Activated B cell treated with CpG ODN at 0.5 μM for 24 hours (primary cell): ENCODE measurements around the gene ATP8A2. TPM values are rescaled to one million over a fixed set of nuclear protein-coding genes. Genes with fewer than 3 reads are reported as not detected.

ENCODE experiments used
- ATAC-seq: fragments of 200-7000 bp; cut with Tn5 transposase; one replicate; pipeline ENCODE4 v1.10.0; 2021; ENCODE audit warnings: low read depth, mild to moderate bottlenecking, moderate library complexity
- CTCF ChIA-PET: fragments of 350-600 bp; sonication (Branson Sonifier 250); formaldehyde crosslinking; loops from one replicate; lab custom pipeline; 2021; ENCODE audit warnings: antibody characterized with exemption; lab: Charles Lee
- POLR2A ChIA-PET: fragments of 350-600 bp; sonication (Branson Sonifier 250); formaldehyde crosslinking; loops from one replicate; lab custom pipeline; 2021; ENCODE audit warnings: antibody characterized with exemption; lab: Charles Lee
- DNase-seq: peaks from one replicate; pipeline ENCODE4 v3.0.0; 2022
- H3K27ac Mint-ChIP-seq: one replicate; pipeline ENCODE4 v1.8.0; 2020; ENCODE audit warnings: mixed read lengths
- H3K27me3 Mint-ChIP-seq: one replicate; pipeline ENCODE4 v1.8.0; 2021; ENCODE audit warnings: mixed read lengths
- H3K36me3 Mint-ChIP-seq: one replicate; pipeline ENCODE4 v1.8.0; 2021; ENCODE audit warnings: low read depth, mixed read lengths
- H3K4me1 Mint-ChIP-seq: one replicate; pipeline ENCODE4 v1.8.0; 2021; ENCODE audit warnings: mixed read lengths
- H3K4me3 Mint-ChIP-seq: one replicate; pipeline ENCODE4 v1.8.0; 2020; ENCODE audit warnings: mild to moderate bottlenecking, mixed read lengths
- H3K9me3 Mint-ChIP-seq: one replicate; pipeline ENCODE4 v1.8.0; 2020; ENCODE audit warnings: mixed read lengths
- intact Hi-C: fragments of 100-400 bp; cut with micrococcal nuclease; formaldehyde crosslinking; loops from one replicate; pipeline ENCODE4 v1.15.1; 2024
- total RNA-seq: library from RNA; stranded (reverse); gene quantifications from 2 replicates; pipeline ENCODE4 v1.2.3, GENCODE V29; 2022
- TF ChIP-seq, protein P1 (sequence below): fragments of 200-600 bp; IDR thresholded peaks from one replicate; pipeline ENCODE4 v1.8.0; 2022; ENCODE audit warnings: antibody characterized with exemption, mild to moderate bottlenecking

The ATP8A2 gene
- total RNA-seq, 1 donor from 2014 or later = not detected

DNA sequence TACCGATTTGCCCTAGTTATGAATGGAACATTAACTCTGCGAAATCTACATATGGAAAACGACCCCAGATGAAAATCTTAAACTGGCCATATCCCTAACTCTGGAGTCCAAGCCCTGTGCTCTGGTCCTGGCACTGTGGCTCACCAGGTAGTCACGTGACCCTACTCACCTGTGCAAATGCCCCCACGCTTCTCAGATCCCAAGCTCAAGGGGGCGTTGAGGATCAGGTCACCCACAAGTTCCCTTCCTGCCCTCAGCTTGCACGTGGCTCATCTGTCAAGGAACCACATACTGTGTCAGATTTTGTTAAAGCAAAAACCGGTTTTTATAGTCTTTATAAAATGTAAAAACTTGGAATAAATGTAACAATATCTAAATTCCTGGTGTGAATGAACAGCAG, 356.0 kb downstream of the ATP8A2 start:
- Mint-ChIP-seq H3K36me3 (no peaks in the 10 kb centered on the region), H3K27me3 (peaks cover 10% of the 10 kb centered on the region), H3K27ac (no peak overlapping the region), H3K4me3 (no peak overlapping the region), H3K9me3 (no peaks in the 10 kb centered on the region), H3K4me1 (no peaks in the 10 kb centered on the region)
- intact Hi-C loops = no loop called here
- ATAC-seq = no peak
- TF ChIP-seq, protein P1, sequence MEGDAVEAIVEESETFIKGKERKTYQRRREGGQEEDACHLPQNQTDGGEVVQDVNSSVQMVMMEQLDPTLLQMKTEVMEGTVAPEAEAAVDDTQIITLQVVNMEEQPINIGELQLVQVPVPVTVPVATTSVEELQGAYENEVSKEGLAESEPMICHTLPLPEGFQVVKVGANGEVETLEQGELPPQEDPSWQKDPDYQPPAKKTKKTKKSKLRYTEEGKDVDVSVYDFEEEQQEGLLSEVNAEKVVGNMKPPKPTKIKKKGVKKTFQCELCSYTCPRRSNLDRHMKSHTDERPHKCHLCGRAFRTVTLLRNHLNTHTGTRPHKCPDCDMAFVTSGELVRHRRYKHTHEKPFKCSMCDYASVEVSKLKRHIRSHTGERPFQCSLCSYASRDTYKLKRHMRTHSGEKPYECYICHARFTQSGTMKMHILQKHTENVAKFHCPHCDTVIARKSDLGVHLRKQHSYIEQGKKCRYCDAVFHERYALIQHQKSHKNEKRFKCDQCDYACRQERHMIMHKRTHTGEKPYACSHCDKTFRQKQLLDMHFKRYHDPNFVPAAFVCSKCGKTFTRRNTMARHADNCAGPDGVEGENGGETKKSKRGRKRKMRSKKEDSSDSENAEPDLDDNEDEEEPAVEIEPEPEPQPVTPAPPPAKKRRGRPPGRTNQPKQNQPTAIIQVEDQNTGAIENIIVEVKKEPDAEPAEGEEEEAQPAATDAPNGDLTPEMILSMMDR = no peak
- DNase-seq = no peak
- CTCF ChIA-PET = no interaction called here
- POLR2A ChIA-PET = no interaction called here

DNA sequence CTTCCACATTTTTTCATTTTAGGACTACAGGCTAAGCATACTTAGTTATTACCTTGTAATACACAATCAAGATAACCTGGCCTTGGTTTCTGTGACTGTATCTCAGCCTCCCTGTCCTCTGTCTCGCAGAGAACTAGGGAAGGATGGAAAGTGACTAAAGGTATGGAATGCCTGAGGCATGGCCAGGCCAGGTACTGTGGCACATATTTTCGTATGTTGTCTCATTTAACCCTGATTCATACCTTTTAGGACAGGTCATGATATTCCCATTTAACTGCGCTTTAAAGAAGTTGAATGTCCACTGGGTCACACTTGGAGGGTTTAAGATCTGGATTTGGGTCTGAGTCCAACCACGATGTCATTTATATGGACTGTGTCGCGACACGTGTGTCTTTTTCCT, 357.4 kb downstream of the ATP8A2 start:
- Mint-ChIP-seq H3K36me3 (no peaks in the 10 kb centered on the region), H3K9me3 (no peaks in the 10 kb centered on the region), H3K4me3 (no peak overlapping the region), H3K27me3 (peaks cover 4% of the 10 kb centered on the region), H3K27ac (no peak overlapping the region), H3K4me1 (no peaks in the 10 kb centered on the region)
- no peak for ATAC-seq
- DNase-seq = no peak
- intact Hi-C loops = no loop called here
- CTCF ChIA-PET = no interaction called here
- POLR2A ChIA-PET = no interaction called here
- TF ChIP-seq, protein P1 = no peak

DNA sequence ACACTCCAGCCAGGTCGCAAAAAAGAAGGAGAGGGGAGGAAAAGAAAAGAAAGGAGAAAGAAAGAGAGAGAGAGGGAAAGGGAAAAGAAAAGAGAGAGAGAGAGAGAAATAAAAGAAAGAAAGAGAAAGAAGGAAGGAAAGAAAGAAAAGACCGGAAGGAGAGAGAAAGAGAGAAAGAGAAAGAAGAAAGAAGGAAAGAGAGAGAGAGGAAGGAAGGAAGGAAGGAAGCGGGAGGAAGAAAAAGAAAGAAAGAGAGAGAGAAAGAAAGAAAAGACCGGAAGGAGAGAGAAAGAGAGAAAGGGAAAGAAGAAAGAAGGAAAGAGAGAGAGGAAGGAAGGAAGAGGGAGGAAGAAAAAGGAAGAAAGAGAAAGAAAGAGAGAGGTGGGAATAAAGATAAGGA, 359.3 kb downstream of the ATP8A2 start:
- TF ChIP-seq, protein P1 = no peak
- ChIA-PET POLR2A (no interaction called here), CTCF (no interaction called here)
- H3K4me3 Mint-ChIP-seq = no peak overlapping the region
- intact Hi-C loops = no loop called here
- H3K36me3 Mint-ChIP-seq = no peaks in the 10 kb centered on the region
- no peaks in the 10 kb centered on the region for H3K9me3 Mint-ChIP-seq
- no peak overlapping the region for H3K27ac Mint-ChIP-seq
- DNase-seq (no peak), ATAC-seq (no peak)
- peaks cover 4% of the 10 kb centered on the region for H3K27me3 Mint-ChIP-seq
- H3K4me1 Mint-ChIP-seq = no peaks in the 10 kb centered on the region

DNA sequence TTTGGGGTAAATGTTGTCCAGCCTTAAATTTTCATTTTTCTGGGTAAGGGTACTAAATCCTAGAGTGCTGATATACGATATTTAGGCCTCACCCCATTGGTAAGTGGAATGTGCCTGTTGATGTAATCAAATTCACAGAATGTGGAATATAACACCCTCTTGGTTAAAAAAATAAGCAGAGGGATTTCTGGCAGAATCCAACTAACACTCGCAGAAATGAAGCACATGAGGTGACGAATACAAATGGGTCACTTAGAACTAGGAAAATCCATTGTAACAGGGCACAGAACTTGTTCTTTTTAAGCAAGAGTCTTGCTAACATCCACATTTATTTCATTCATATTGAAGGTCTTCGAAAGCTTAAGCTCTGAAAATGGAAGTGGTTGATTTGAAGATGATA, 359.8 kb downstream of the ATP8A2 start:
- Mint-ChIP-seq H3K27ac (no peak overlapping the region), H3K4me1 (no peaks in the 10 kb centered on the region), H3K9me3 (no peaks in the 10 kb centered on the region), H3K27me3 (peaks cover 4% of the 10 kb centered on the region), H3K4me3 (no peak overlapping the region), H3K36me3 (no peaks in the 10 kb centered on the region)
- no peak for ATAC-seq
- POLR2A ChIA-PET = no interaction called here
- TF ChIP-seq, protein P1 = no peak
- intact Hi-C loops = no loop called here
- no peak for DNase-seq
- CTCF ChIA-PET = no interaction called here

DNA sequence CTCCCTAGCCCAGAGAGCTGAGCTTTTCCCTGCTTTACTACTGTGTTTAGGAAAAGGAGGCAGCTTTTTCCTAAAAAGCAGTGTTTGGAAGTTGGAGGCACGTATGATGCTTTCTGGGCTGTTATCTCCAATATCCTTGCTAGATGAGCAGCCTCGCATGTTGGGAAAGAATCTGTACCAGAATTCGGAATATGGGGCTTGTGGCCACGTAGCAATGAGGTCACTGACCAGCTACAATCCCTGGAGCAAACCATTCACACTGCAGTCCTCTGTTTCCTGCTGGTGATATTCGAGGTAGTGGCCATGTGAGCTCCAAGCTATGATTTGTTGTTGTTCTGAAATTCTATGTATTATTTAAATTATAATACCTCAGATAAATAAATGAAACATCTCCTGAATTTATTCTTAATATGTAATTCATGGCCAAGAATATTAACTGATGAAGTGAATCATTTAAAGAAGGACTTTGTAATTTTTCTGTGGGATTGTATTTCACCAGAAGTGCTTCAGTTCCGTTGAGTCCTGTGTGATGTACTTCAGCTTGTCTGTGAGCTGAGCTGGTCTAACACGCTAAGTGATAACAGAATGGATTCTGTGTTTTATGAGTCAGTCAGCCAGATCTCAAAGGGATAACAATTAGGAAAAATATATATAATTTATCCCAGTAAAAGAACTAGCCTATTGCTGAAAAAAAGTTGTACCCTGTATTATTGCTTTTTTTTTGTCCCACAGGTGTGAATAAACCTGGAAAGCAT, 360.5 kb downstream of the ATP8A2 start:
- ATAC-seq (no peak), DNase-seq (no peak)
- POLR2A ChIA-PET = no interaction called here
- CTCF ChIA-PET = no interaction called here
- Mint-ChIP-seq H3K27me3 (peaks cover 4% of the 10 kb centered on the region), H3K4me3 (no peak overlapping the region), H3K4me1 (no peaks in the 10 kb centered on the region), H3K36me3 (no peaks in the 10 kb centered on the region), H3K27ac (no peak overlapping the region), H3K9me3 (no peaks in the 10 kb centered on the region)
- TF ChIP-seq, protein P1 = no peak
- intact Hi-C loops = no loop called here
